PFSK-1 (cell line): ENCODE data around the gene CPLX1.

Source experiments
- POLR2AphosphoS5 ChIP-seq: IDR thresholded peaks from 2 replicates; pipeline ENCODE4 v1.6.1; 2012; ENCODE audit warnings: low read depth, mild to moderate bottlenecking, control low read depth, low read length, moderate library complexity
- REST ChIP-seq, 2 experiments: IDR thresholded peaks; 2 replicates each; pipeline versions ENCODE4 v1.6.1 to v1.8.0; 2011 to 2012; ENCODE audit warnings: low read depth in 2 of 2, low read length in 2 of 2, control low read depth in 1 of 2, inconsistent platforms in 1 of 2, mild to moderate bottlenecking in 1 of 2, moderate library complexity in 1 of 2; ENCODE audit not compliant: insufficient read depth in 1 of 2
- SIN3A ChIP-seq: IDR thresholded peaks from 2 replicates; pipeline ENCODE4 v1.6.1; 2012; ENCODE audit warnings: mild to moderate bottlenecking, low read length, moderate library complexity, borderline replicate concordance; ENCODE audit not compliant: insufficient read depth

- no peak for TF ChIP-seq POLR2AphosphoS5
- TF ChIP-seq REST (IDR thresholded peaks at IDR 0.05; ENCODE audit: insufficient read depth in 1 of 2, low read depth in 2 of 2, low read length in 2 of 2), result no peak
- TF ChIP-seq SIN3A, result no peak
Observed at GRCh38 chr4:742096-742741, 83.7 kb downstream of the CPLX1 start.
